AG09319 (cell line): ENCODE data around the gene EML4.

Experiments
- DNase-seq: peaks from one replicate; pipeline ENCODE4 v3.0.0-alpha.2; 2010; ENCODE audit warnings: low read depth; ENCODE audit errors: extremely low read depth
- CTCF ChIP-seq: IDR thresholded peaks from 2 replicates; pipeline ENCODE4 v1.5.1; 2011; ENCODE audit warnings: low read depth, mild to moderate bottlenecking, inconsistent platforms, low read length, moderate library complexity

The EML4 gene

GRCh38 chr2:42220566-42220965, 51.4 kb downstream of the EML4 start:
- no peak for DNase-seq
- no peak for TF ChIP-seq CTCF

GRCh38 chr2:42223067-42223854, 54.1 kb downstream of the EML4 start:
- TF ChIP-seq CTCF: no peak
- no peak for DNase-seq

GRCh38 chr2:42223855-42224268, 54.7 kb downstream of the EML4 start:
- no peak for DNase-seq
- no peak for TF ChIP-seq CTCF

GRCh38 chr2:42224422-42225067, 55.4 kb downstream of the EML4 start:
- TF ChIP-seq CTCF: no peak
- DNase-seq: no peak

GRCh38 chr2:42225573-42225972, 56.4 kb downstream of the EML4 start:
- no peak for TF ChIP-seq CTCF
- DNase-seq: no peak

- DNase-seq: no peak
- no peak for TF ChIP-seq CTCF
These were observed 58.3 kb downstream of the EML4 start for GRCh38 chr2:42227491-42227890.

- TF ChIP-seq CTCF: no peak
- DNase-seq: no peak
These were observed 58.9 kb downstream of the EML4 start for GRCh38 chr2:42228101-42228500.
